ENCODE measurements around the gene DNAH9. TPM values are rescaled to one million over a fixed set of nuclear protein-coding genes. Genes with fewer than 3 reads are reported as not detected.

The DNAH9 gene
- total RNA-seq, 1 experiment from 2014 or later, result 0.22 TPM

DNA sequence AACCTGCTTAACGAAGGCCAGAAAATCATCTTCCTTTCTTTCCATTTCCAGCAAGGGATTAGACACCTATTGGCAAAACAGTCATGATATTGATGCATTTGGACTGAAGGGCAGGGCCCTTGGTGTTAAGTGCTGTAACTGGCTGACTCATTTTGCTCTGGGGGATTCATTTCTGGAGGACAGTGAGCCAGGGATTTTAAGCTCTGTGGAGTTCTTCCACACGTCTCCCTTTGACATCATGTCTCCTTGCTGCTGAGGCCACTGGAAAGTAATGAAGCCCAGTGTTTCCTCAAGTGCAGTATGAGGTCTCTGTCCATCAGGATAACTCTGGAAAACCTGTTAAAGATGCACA lies 42.2 kb downstream of the DNAH9 start:
- TF ChIP-seq, protein P1, sequence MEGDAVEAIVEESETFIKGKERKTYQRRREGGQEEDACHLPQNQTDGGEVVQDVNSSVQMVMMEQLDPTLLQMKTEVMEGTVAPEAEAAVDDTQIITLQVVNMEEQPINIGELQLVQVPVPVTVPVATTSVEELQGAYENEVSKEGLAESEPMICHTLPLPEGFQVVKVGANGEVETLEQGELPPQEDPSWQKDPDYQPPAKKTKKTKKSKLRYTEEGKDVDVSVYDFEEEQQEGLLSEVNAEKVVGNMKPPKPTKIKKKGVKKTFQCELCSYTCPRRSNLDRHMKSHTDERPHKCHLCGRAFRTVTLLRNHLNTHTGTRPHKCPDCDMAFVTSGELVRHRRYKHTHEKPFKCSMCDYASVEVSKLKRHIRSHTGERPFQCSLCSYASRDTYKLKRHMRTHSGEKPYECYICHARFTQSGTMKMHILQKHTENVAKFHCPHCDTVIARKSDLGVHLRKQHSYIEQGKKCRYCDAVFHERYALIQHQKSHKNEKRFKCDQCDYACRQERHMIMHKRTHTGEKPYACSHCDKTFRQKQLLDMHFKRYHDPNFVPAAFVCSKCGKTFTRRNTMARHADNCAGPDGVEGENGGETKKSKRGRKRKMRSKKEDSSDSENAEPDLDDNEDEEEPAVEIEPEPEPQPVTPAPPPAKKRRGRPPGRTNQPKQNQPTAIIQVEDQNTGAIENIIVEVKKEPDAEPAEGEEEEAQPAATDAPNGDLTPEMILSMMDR (conservative IDR thresholded peaks at IDR 0.05), result no peak
- no peak overlapping the region for H2BK5ac ChIP-seq (ENCODE audit: insufficient read length, low read length)
- no peak overlapping the region for H4K91ac ChIP-seq (ENCODE audit: insufficient read length, low read depth, low read length)
- no peak overlapping the region for H2BK120ac ChIP-seq (ENCODE audit: low read depth, low read length, poor library complexity, severe bottlenecking)
- no peak overlapping the region for H2AK5ac ChIP-seq (ENCODE audit: insufficient read length, low read length)
- no peaks in the 10 kb centered on the region for H3K23me2 ChIP-seq (ENCODE audit: insufficient read length, low read depth, low read length, poor library complexity, severe bottlenecking)
- H3K27me3 ChIP-seq (ENCODE audit: insufficient read depth, low read length), result no peaks in the 10 kb centered on the region
- no peak overlapping the region for H3K9ac ChIP-seq (ENCODE audit: extremely low read depth, insufficient read length, low read length)
- no peak for DNase-seq
- no peak overlapping the region for H4K5ac ChIP-seq (ENCODE audit: insufficient read length, low read depth, low read length)
- no peak overlapping the region for H4K8ac ChIP-seq (replicated peaks; ENCODE audit: insufficient read length, low read depth, low read length)
- H2AFZ ChIP-seq (ENCODE audit: low read length), result no peak overlapping the region
- no peaks in the 10 kb centered on the region for H3K79me2 ChIP-seq (ENCODE audit: insufficient read depth, low read length)
- H3K18ac ChIP-seq (ENCODE audit: insufficient read length, low read depth, low read length), result no peak overlapping the region
- Mint-ChIP-seq H3K36me3 (ENCODE audit: insufficient read depth in 1 of 3, low read depth in 3 of 3) (no peaks in the 10 kb centered on the region), H3K4me3 (no peak overlapping the region), H3K9me3 (peaks cover 0 to 3% of the 10 kb centered on the region in 2 experiments; a peak in 1 of 5 replicates), H3K4me1 (peaks cover 0 to 4% of the 10 kb centered on the region in 2 experiments; a peak in 2 of 4 replicates), H3K27ac (peak overlapping the region in 1 of 3 experiments; percentile 91; a peak in 1 of 7 replicates), H3K27me3 (ENCODE audit: low read depth) (peaks cover 9% of the 10 kb centered on the region)
- no peak overlapping the region for H3K4me2 ChIP-seq (ENCODE audit: insufficient read depth, insufficient read length, low read length)
- no peak overlapping the region for H2BK20ac ChIP-seq (ENCODE audit: low read depth, low read length, poor library complexity, severe bottlenecking)
- WGBS (ENCODE audit: extremely low coverage, insufficient read length, low lambda C conversion rate), result no CpG with 5 or more reads among the region's 2 CpGs
- H3K9me3 ChIP-seq (ENCODE audit: control insufficient read depth, low read depth, low read length), result no peaks in the 10 kb centered on the region
- H2BK12ac ChIP-seq (ENCODE audit: insufficient read length, low read depth, low read length), result no peak overlapping the region
- no peaks in the 10 kb centered on the region for H4K20me1 ChIP-seq (ENCODE audit: control insufficient read depth, insufficient read depth, insufficient read length)
- H3K14ac ChIP-seq (ENCODE audit: insufficient read depth, low read length), result no peak overlapping the region
- H3K4me1 ChIP-seq (ENCODE audit: insufficient read depth, low read length), result no peaks in the 10 kb centered on the region
- H3K23ac ChIP-seq (ENCODE audit: insufficient read length, low read depth, low read length), result no peak overlapping the region
- H3K56ac ChIP-seq (ENCODE audit: insufficient read length, low read depth, low read length), result no peak overlapping the region
- no peak overlapping the region for H3K27ac ChIP-seq (ENCODE audit: insufficient read length, low read depth, low read length)
- H3K4ac ChIP-seq (ENCODE audit: low read depth, low read length), result no peak overlapping the region
- no peak overlapping the region for H2BK15ac ChIP-seq (ENCODE audit: low read depth, low read length)
- H3K79me1 ChIP-seq (ENCODE audit: insufficient read depth, low read depth, low read length, poor library complexity, severe bottlenecking), result no peaks in the 10 kb centered on the region
- no peak overlapping the region for H3T11ph ChIP-seq (ENCODE audit: low read length)
